ENCODE data around the gene PTPRS. TPM values are rescaled to one million over a fixed set of nuclear protein-coding genes. Genes with fewer than 3 reads are reported as not detected.

Gene PTPRS
- 162 TPM for polyA plus RNA-seq (2013, experiment 1 of 2)
- polyA plus RNA-seq (2013, experiment 2 of 2), result 172 TPM

- H2BK120ac ChIP-seq (ENCODE audit: low read depth, low read length), result peak within 1 kb of the TSS; percentile 72
- H3K4ac ChIP-seq (ENCODE audit: low read length), result peak within 1 kb of the TSS; percentile 93
- H2AK5ac ChIP-seq (ENCODE audit: low read depth, low read length), result peak within 1 kb of the TSS; percentile 84
- peak within 1 kb of the TSS; percentile 90 for H2BK5ac ChIP-seq (ENCODE audit: low read length)
- peaks cover 0 to 6% of the 10 kb centered on the region in 2 donors for H3K9me3 ChIP-seq (replicated peaks in 1 of 2; ENCODE audit: control insufficient read depth in 2 of 2, insufficient read depth in 1 of 2, low read depth in 1 of 2, low read length in 2 of 2)
- peaks cover 0 to 14% of the 10 kb centered on the region in 2 donors for H3K36me3 ChIP-seq (replicated peaks in 1 of 2; ENCODE audit: control insufficient read depth in 2 of 2, insufficient read depth in 2 of 2, low read length in 2 of 2)
- peak within 1 kb of the TSS; percentile 82 for H3K14ac ChIP-seq (ENCODE audit: low read length)
- peak within 1 kb of the TSS; percentile 95 for H3K9ac ChIP-seq (ENCODE audit: low read depth, low read length, poor library complexity)
- DNase-seq (ENCODE audit: low spot score), result peak; percentile 84
- H2AFZ ChIP-seq (ENCODE audit: low read length), result peak within 1 kb of the TSS; percentile 87
- no CpG with 5 or more reads among the region's 81 CpGs for WGBS, 2 donors (ENCODE audit: extremely low coverage in 2 of 2, insufficient read length in 2 of 2, insufficient replicate concordance in 1 of 2)
- peak within 1 kb of the TSS; percentile 96 for H3K4me2 ChIP-seq (ENCODE audit: insufficient read depth, low read length, poor library complexity, severe bottlenecking)
- H2BK15ac ChIP-seq (ENCODE audit: low read length), result peak within 1 kb of the TSS; percentile 67
- no peak within 1 kb of the TSS for H4K8ac ChIP-seq (ENCODE audit: low read depth, low read length)
- H3K79me1 ChIP-seq (ENCODE audit: low read depth, low read length), result peaks cover 12% of the 10 kb centered on the region
- peak within 1 kb of the TSS; percentile 93 for H3K23ac ChIP-seq (ENCODE audit: low read depth, low read length, poor library complexity)
- H3K18ac ChIP-seq (ENCODE audit: low read length), result peak within 1 kb of the TSS; percentile 99
- H4K91ac ChIP-seq (ENCODE audit: low read depth, low read length, poor library complexity), result no peak within 1 kb of the TSS
- peaks cover 19 to 23% of the 10 kb centered on the region in 2 donors for H3K4me1 ChIP-seq (ENCODE audit: control insufficient read depth in 2 of 2, insufficient read depth in 1 of 2, low read depth in 1 of 2, low read length in 2 of 2)
- peak within 1 kb of the TSS; percentile 90 to 97 for H3K4me3 ChIP-seq (ENCODE audit: low read length in 2 of 2)
- peak within 1 kb of the TSS; percentile 90 for H3K27ac ChIP-seq (replicated peaks; ENCODE audit: low read length)
- no peak within 1 kb of the TSS for H2BK12ac ChIP-seq (ENCODE audit: low read length)
- H3K27me3 ChIP-seq (ENCODE audit: control insufficient read depth in 3 of 3, insufficient read depth in 3 of 3, low read depth in 1 of 3, low read length in 3 of 3), result peaks cover 0 to 5% (median 0%) of the 10 kb centered on the region in 3 experiments
Observed at GRCh38 chr19:5340637-5341447, at the start of gene PTPRS. PTPRS (minus strand) TSS chr19:5340812; CDS start chr19:5286140, 54,672 bp downstream.

GRCh38 chr19:5389353-5389752 lies 48.7 kb upstream of the PTPRS start:
- H3K79me1 ChIP-seq (ENCODE audit: low read depth, low read length), result no peaks in the 10 kb centered on the region
- H3K9ac ChIP-seq (ENCODE audit: low read depth, low read length, poor library complexity), result no peak overlapping the region
- H2BK5ac ChIP-seq (ENCODE audit: low read length), result no peak overlapping the region
- no peak overlapping the region for H3K18ac ChIP-seq (ENCODE audit: low read length)
- no peaks in the 10 kb centered on the region for H3K27me3 ChIP-seq (ENCODE audit: control insufficient read depth in 3 of 3, insufficient read depth in 3 of 3, low read depth in 1 of 3, low read length in 3 of 3)
- no peak overlapping the region for H2BK120ac ChIP-seq (ENCODE audit: low read depth, low read length)
- H3K4me1 ChIP-seq (ENCODE audit: control insufficient read depth in 2 of 2, insufficient read depth in 1 of 2, low read depth in 1 of 2, low read length in 2 of 2), result peaks cover 14 to 21% of the 10 kb centered on the region in 2 donors
- no peak overlapping the region for H3K23ac ChIP-seq (ENCODE audit: low read depth, low read length, poor library complexity)
- H3K36me3 ChIP-seq (replicated peaks in 1 of 2; ENCODE audit: control insufficient read depth in 2 of 2, insufficient read depth in 2 of 2, low read length in 2 of 2), result no peaks in the 10 kb centered on the region
- H2AK5ac ChIP-seq (ENCODE audit: low read depth, low read length), result no peak overlapping the region
- H3K27ac ChIP-seq (replicated peaks; ENCODE audit: low read length), result no peak overlapping the region
- no peak overlapping the region for H4K8ac ChIP-seq (ENCODE audit: low read depth, low read length)
- no peak overlapping the region for H2AFZ ChIP-seq (ENCODE audit: low read length)
- no CpG with 5 or more reads among the region's 6 CpGs for WGBS, 2 donors (ENCODE audit: extremely low coverage in 2 of 2, insufficient read length in 2 of 2, insufficient replicate concordance in 1 of 2)
- no peak overlapping the region for H3K14ac ChIP-seq (ENCODE audit: low read length)
- H4K91ac ChIP-seq (ENCODE audit: low read depth, low read length, poor library complexity), result no peak overlapping the region
- H3K4ac ChIP-seq (ENCODE audit: low read length), result no peak overlapping the region
- no peak overlapping the region for H3K4me3 ChIP-seq (ENCODE audit: low read length in 2 of 2)
- no peak overlapping the region for H2BK15ac ChIP-seq (ENCODE audit: low read length)
- no peak overlapping the region for H2BK12ac ChIP-seq (ENCODE audit: low read length)
- H3K4me2 ChIP-seq (ENCODE audit: insufficient read depth, low read length, poor library complexity, severe bottlenecking), result no peak overlapping the region
- no peaks in the 10 kb centered on the region for H3K9me3 ChIP-seq (replicated peaks in 1 of 2; ENCODE audit: control insufficient read depth in 2 of 2, insufficient read depth in 1 of 2, low read depth in 1 of 2, low read length in 2 of 2)
- no peak for DNase-seq (ENCODE audit: low spot score)

GRCh38 chr19:5387472-5387871 lies 46.9 kb upstream of the PTPRS start:
- Histone ChIP-seq H2BK15ac (ENCODE audit: low read length) (no peak overlapping the region), H3K4me3 (ENCODE audit: low read length in 2 of 2) (no peak overlapping the region), H3K79me1 (ENCODE audit: low read depth, low read length) (no peaks in the 10 kb centered on the region), H3K18ac (ENCODE audit: low read length) (no peak overlapping the region), H3K4ac (ENCODE audit: low read length) (no peak overlapping the region), H2BK5ac (ENCODE audit: low read length) (no peak overlapping the region), H3K9me3 (replicated peaks in 1 of 2; ENCODE audit: control insufficient read depth in 2 of 2, insufficient read depth in 1 of 2, low read depth in 1 of 2, low read length in 2 of 2) (peaks cover 2 to 5% of the 10 kb centered on the region in 2 donors), H3K4me1 (ENCODE audit: control insufficient read depth in 2 of 2, insufficient read depth in 1 of 2, low read depth in 1 of 2, low read length in 2 of 2) (peaks cover 2 to 5% of the 10 kb centered on the region in 2 donors), H3K27me3 (ENCODE audit: control insufficient read depth in 3 of 3, insufficient read depth in 3 of 3, low read depth in 1 of 3, low read length in 3 of 3) (no peaks in the 10 kb centered on the region), H3K27ac (replicated peaks; ENCODE audit: low read length) (no peak overlapping the region), H3K9ac (ENCODE audit: low read depth, low read length, poor library complexity) (no peak overlapping the region), H2BK12ac (ENCODE audit: low read length) (no peak overlapping the region), H3K4me2 (ENCODE audit: insufficient read depth, low read length, poor library complexity, severe bottlenecking) (no peak overlapping the region), H2AK5ac (ENCODE audit: low read depth, low read length) (no peak overlapping the region), H2BK120ac (ENCODE audit: low read depth, low read length) (no peak overlapping the region), H3K36me3 (replicated peaks in 1 of 2; ENCODE audit: control insufficient read depth in 2 of 2, insufficient read depth in 2 of 2, low read length in 2 of 2) (no peaks in the 10 kb centered on the region), H4K91ac (ENCODE audit: low read depth, low read length, poor library complexity) (no peak overlapping the region), H2AFZ (ENCODE audit: low read length) (no peak overlapping the region), H4K8ac (ENCODE audit: low read depth, low read length) (no peak overlapping the region), H3K14ac (ENCODE audit: low read length) (no peak overlapping the region), H3K23ac (ENCODE audit: low read depth, low read length, poor library complexity) (no peak overlapping the region)
- no peak for DNase-seq (ENCODE audit: low spot score)
- WGBS, 2 donors (ENCODE audit: extremely low coverage in 2 of 2, insufficient read length in 2 of 2, insufficient replicate concordance in 1 of 2), result no CpG with 5 or more reads among the region's 1 CpG

GRCh38 chr19:5386841-5387240 lies 46.2 kb upstream of the PTPRS start:
- no peak overlapping the region for H4K91ac ChIP-seq (ENCODE audit: low read depth, low read length, poor library complexity)
- no peak overlapping the region for H2AK5ac ChIP-seq (ENCODE audit: low read depth, low read length)
- no peak overlapping the region for H3K27ac ChIP-seq (replicated peaks; ENCODE audit: low read length)
- H3K4me3 ChIP-seq (ENCODE audit: low read length in 2 of 2), result no peak overlapping the region
- no peak overlapping the region for H2BK120ac ChIP-seq (ENCODE audit: low read depth, low read length)
- H4K8ac ChIP-seq (ENCODE audit: low read depth, low read length), result no peak overlapping the region
- H3K27me3 ChIP-seq (ENCODE audit: control insufficient read depth in 3 of 3, insufficient read depth in 3 of 3, low read depth in 1 of 3, low read length in 3 of 3), result no peaks in the 10 kb centered on the region
- peaks cover 6% of the 10 kb centered on the region in 2 donors for H3K9me3 ChIP-seq (replicated peaks in 1 of 2; ENCODE audit: control insufficient read depth in 2 of 2, insufficient read depth in 1 of 2, low read depth in 1 of 2, low read length in 2 of 2)
- H2BK5ac ChIP-seq (ENCODE audit: low read length), result no peak overlapping the region
- no peak overlapping the region for H3K23ac ChIP-seq (ENCODE audit: low read depth, low read length, poor library complexity)
- no peak overlapping the region for H2BK15ac ChIP-seq (ENCODE audit: low read length)
- no peak overlapping the region for H2BK12ac ChIP-seq (ENCODE audit: low read length)
- H2AFZ ChIP-seq (ENCODE audit: low read length), result no peak overlapping the region
- H3K79me1 ChIP-seq (ENCODE audit: low read depth, low read length), result no peaks in the 10 kb centered on the region
- no peak overlapping the region for H3K14ac ChIP-seq (ENCODE audit: low read length)
- no peak overlapping the region for H3K9ac ChIP-seq (ENCODE audit: low read depth, low read length, poor library complexity)
- no peak overlapping the region for H3K4ac ChIP-seq (ENCODE audit: low read length)
- no peaks in the 10 kb centered on the region for H3K36me3 ChIP-seq (replicated peaks in 1 of 2; ENCODE audit: control insufficient read depth in 2 of 2, insufficient read depth in 2 of 2, low read length in 2 of 2)
- no peak overlapping the region for H3K18ac ChIP-seq (ENCODE audit: low read length)
- no peak for DNase-seq (ENCODE audit: low spot score)
- no CpG with 5 or more reads among the region's 16 CpGs for WGBS, 2 donors (ENCODE audit: extremely low coverage in 2 of 2, insufficient read length in 2 of 2, insufficient replicate concordance in 1 of 2)
- H3K4me2 ChIP-seq (ENCODE audit: insufficient read depth, low read length, poor library complexity, severe bottlenecking), result no peak overlapping the region
- H3K4me1 ChIP-seq (ENCODE audit: control insufficient read depth in 2 of 2, insufficient read depth in 1 of 2, low read depth in 1 of 2, low read length in 2 of 2), result peaks cover 0 to 2% of the 10 kb centered on the region in 2 donors
